Activated B cell treated with CpG ODN at 0.5 μM for 24 hours (primary cell): Measurements from ENCODE around the gene MAP1LC3B. TPM values are rescaled to one million over a fixed set of nuclear protein-coding genes. Genes with fewer than 3 reads are reported as not detected.
"Not testable (repeated sequence)": the region's sequence is repeated elsewhere in the genome, so short reads cannot be mapped to it uniquely, and the experiment has no call there.

Source experiments
- ATAC-seq: fragments of 200-7000 bp; cut with Tn5 transposase; one replicate; pipeline ENCODE4 v1.10.0; 2021; ENCODE audit warnings: low read depth, mild to moderate bottlenecking, moderate library complexity
- CTCF ChIA-PET: fragments of 350-600 bp; sonication (Branson Sonifier 250); formaldehyde crosslinking; loops from one replicate; lab custom pipeline; 2021; ENCODE audit warnings: antibody characterized with exemption; lab: Charles Lee
- POLR2A ChIA-PET: fragments of 350-600 bp; sonication (Branson Sonifier 250); formaldehyde crosslinking; loops from one replicate; lab custom pipeline; 2021; ENCODE audit warnings: antibody characterized with exemption; lab: Charles Lee
- DNase-seq: peaks from one replicate; pipeline ENCODE4 v3.0.0; 2022
- H3K27ac Mint-ChIP-seq: one replicate; pipeline ENCODE4 v1.8.0; 2020; ENCODE audit warnings: mixed read lengths
- H3K27me3 Mint-ChIP-seq: one replicate; pipeline ENCODE4 v1.8.0; 2021; ENCODE audit warnings: mixed read lengths
- H3K36me3 Mint-ChIP-seq: one replicate; pipeline ENCODE4 v1.8.0; 2021; ENCODE audit warnings: low read depth, mixed read lengths
- H3K4me1 Mint-ChIP-seq: one replicate; pipeline ENCODE4 v1.8.0; 2021; ENCODE audit warnings: mixed read lengths
- H3K4me3 Mint-ChIP-seq: one replicate; pipeline ENCODE4 v1.8.0; 2020; ENCODE audit warnings: mild to moderate bottlenecking, mixed read lengths
- H3K9me3 Mint-ChIP-seq: one replicate; pipeline ENCODE4 v1.8.0; 2020; ENCODE audit warnings: mixed read lengths
- intact Hi-C: fragments of 100-400 bp; cut with micrococcal nuclease; formaldehyde crosslinking; loops from one replicate; pipeline ENCODE4 v1.15.1; 2024
- total RNA-seq: library from RNA; stranded (reverse); gene quantifications from 2 replicates; pipeline ENCODE4 v1.2.3, GENCODE V29; 2022
- TF ChIP-seq, protein P1 (sequence below): fragments of 200-600 bp; IDR thresholded peaks from one replicate; pipeline ENCODE4 v1.8.0; 2022; ENCODE audit warnings: antibody characterized with exemption, mild to moderate bottlenecking

Gene MAP1LC3B
- total RNA-seq, 1 donor from 2014 or later, result 52.9 TPM

GRCh38 chr16:87375426-87376135 lies 16.6 kb upstream of the MAP1LC3B start:
- ATAC-seq (no peak), DNase-seq (no peak)
- H3K27ac Mint-ChIP-seq, result no peak overlapping the region
- CTCF ChIA-PET, result no interaction called here
- H3K9me3 Mint-ChIP-seq, result no peaks in the 10 kb centered on the region
- H3K36me3 Mint-ChIP-seq, result peaks cover 13% of the 10 kb centered on the region
- H3K27me3 Mint-ChIP-seq, result no peaks in the 10 kb centered on the region
- peaks cover 14% of the 10 kb centered on the region for H3K4me1 Mint-ChIP-seq
- H3K4me3 Mint-ChIP-seq, result no peak overlapping the region
- TF ChIP-seq, protein P1, sequence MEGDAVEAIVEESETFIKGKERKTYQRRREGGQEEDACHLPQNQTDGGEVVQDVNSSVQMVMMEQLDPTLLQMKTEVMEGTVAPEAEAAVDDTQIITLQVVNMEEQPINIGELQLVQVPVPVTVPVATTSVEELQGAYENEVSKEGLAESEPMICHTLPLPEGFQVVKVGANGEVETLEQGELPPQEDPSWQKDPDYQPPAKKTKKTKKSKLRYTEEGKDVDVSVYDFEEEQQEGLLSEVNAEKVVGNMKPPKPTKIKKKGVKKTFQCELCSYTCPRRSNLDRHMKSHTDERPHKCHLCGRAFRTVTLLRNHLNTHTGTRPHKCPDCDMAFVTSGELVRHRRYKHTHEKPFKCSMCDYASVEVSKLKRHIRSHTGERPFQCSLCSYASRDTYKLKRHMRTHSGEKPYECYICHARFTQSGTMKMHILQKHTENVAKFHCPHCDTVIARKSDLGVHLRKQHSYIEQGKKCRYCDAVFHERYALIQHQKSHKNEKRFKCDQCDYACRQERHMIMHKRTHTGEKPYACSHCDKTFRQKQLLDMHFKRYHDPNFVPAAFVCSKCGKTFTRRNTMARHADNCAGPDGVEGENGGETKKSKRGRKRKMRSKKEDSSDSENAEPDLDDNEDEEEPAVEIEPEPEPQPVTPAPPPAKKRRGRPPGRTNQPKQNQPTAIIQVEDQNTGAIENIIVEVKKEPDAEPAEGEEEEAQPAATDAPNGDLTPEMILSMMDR, result no peak
- POLR2A ChIA-PET, result no interaction called here
- intact Hi-C loops, result no loop called here

GRCh38 chr16:87376660-87377059 lies 15.5 kb upstream of the MAP1LC3B start:
- TF ChIP-seq, protein P1, result no peak
- H3K4me1 Mint-ChIP-seq, result peaks cover 25% of the 10 kb centered on the region
- H3K9me3 Mint-ChIP-seq, result no peaks in the 10 kb centered on the region
- ChIA-PET CTCF (no interaction called here), POLR2A (no interaction called here)
- no peak overlapping the region for H3K27ac Mint-ChIP-seq
- intact Hi-C loops, result no loop called here
- no peak overlapping the region for H3K4me3 Mint-ChIP-seq
- peaks cover 10% of the 10 kb centered on the region for H3K36me3 Mint-ChIP-seq
- H3K27me3 Mint-ChIP-seq, result no peaks in the 10 kb centered on the region
- ATAC-seq (no peak), DNase-seq (no peak)

DNA sequence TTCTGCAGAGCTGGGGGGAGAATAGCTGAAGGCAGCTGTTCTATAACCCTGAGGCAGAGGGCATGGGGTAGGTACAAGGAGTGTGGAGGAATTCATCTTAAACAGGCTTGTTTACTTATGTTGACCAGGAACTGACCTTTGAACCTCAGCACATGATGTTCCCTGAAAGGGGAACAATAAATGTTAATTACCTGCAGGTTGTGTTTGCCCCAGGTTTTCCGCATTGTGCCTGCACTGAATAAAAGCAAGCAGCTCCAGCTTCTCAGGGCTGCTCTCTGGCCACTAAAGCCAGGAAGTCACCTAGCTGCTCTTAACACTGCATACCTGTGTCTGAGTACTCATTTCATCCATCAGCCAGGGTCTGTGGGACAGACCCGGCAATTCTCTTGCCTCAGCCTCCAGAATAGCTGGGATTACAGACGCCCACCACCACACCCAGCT lies 12.8 kb upstream of the MAP1LC3B start:
- POLR2A ChIA-PET, H3K9me3 Mint-ChIP-seq, DNase-seq, intact Hi-C loops, H3K36me3 Mint-ChIP-seq, ATAC-seq, H3K27me3 Mint-ChIP-seq, H3K4me3 Mint-ChIP-seq, H3K27ac Mint-ChIP-seq: not testable (repeated sequence)
- CTCF ChIA-PET, result interaction anchor here (0.7 kb wide), 1 partner anchor 62 kb away, joined by 3 read pairs; the partner anchor contains the start of gene C16orf95
- H3K4me1 Mint-ChIP-seq, result peaks cover 35% of the 10 kb centered on the region

DNA sequence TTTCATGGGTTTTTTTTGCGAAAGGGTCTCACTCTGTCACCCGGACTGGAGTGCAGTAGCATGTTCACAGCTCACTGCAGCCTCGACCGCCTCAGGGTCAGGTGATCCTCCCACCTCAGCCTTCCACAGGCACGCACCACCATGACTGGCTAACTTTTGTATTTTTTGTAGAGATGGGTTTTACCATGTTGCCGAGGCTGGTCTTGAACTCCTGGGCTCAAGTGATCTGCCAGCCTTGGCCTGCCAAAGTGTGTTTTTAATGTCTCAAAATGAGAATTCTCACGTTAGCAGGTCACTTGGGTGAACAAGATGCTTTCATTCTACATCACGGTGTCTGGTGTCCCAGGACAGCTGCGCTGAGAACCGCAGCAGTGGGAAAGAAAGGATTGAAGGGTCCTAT lies 11.7 kb upstream of the MAP1LC3B start:
- peaks cover 42% of the 10 kb centered on the region for H3K4me1 Mint-ChIP-seq
- H3K4me3 Mint-ChIP-seq, result peak overlapping the region; percentile 66
- no peak overlapping the region for H3K27ac Mint-ChIP-seq
- intact Hi-C loops, result loop anchor here (10.0 kb wide), 5 partner anchors 1254 to 1826 kb away; partner anchors contain the start of genes C16orf74, GSE1 and IL17C
- peaks cover 2% of the 10 kb centered on the region for H3K27me3 Mint-ChIP-seq
- peaks cover 6% of the 10 kb centered on the region for H3K36me3 Mint-ChIP-seq
- DNase-seq (no peak), ATAC-seq (no peak)
- TF ChIP-seq, protein P1, result no peak
- no peaks in the 10 kb centered on the region for H3K9me3 Mint-ChIP-seq
- CTCF ChIA-PET, result no interaction called here
- POLR2A ChIA-PET, result no interaction called here

DNA sequence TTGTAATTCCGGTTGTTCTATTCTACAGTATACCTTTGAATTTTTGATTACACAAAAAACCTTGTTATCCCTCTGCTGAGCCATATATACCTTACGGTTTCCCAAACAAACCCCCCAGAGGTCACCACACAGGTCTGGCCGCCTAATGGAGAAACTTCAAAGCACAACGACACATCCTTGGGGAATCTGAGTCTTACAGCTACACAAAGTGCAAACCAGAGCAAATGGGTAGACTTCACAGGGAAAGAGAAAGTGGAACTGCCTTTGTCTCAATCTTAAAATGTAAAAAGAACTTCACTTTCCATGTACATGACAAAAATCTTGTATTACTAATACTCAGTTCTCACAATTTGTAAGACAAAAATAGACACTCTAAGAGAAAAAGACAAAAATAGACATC lies 11.3 kb upstream of the MAP1LC3B start:
- POLR2A ChIA-PET, result no interaction called here
- H3K36me3 Mint-ChIP-seq, result peaks cover 4% of the 10 kb centered on the region
- ATAC-seq, result no peak
- peak overlapping the region; percentile 41 for H3K27ac Mint-ChIP-seq
- no peak for DNase-seq
- TF ChIP-seq, protein P1, result no peak
- H3K9me3 Mint-ChIP-seq, result no peaks in the 10 kb centered on the region
- intact Hi-C loops, result loop anchor here (10.0 kb wide), 5 partner anchors 1254 to 1826 kb away; partner anchors contain the start of genes C16orf74, GSE1 and IL17C
- CTCF ChIA-PET, result no interaction called here
- peaks cover 2% of the 10 kb centered on the region for H3K27me3 Mint-ChIP-seq
- H3K4me1 Mint-ChIP-seq, result peaks cover 43% of the 10 kb centered on the region
- H3K4me3 Mint-ChIP-seq, result peak overlapping the region; percentile 66
